ENCODE measurements around the gene ARL1. TPM values are rescaled to one million over a fixed set of nuclear protein-coding genes. Genes with fewer than 3 reads are reported as not detected.

ARL1 gene
- total and polyA plus RNA-seq, 10 of the 15 experiments (the other 5 are each of a cell fraction or from before 2014, with no cell fraction given): 28.5 to 95.0 (median 65.7) TPM

GRCh38 chr12:101343893-101344292 lies 63.7 kb downstream of the ARL1 start (continued):
- TF ChIP-seq ATF2 (IDR thresholded peaks at IDR 0.05; ENCODE audit: low read length): no peak

Small RNA genes within 50 kb of the gene (small RNA-seq; reads per million reads assigned to genes)
- gene RF00019: not detected
- gene RNU6-1068P: not detected
- gene RPS27P23: not detected

Other genes starting within 250 kb of the ARL1 start
- not detected in 2 replicates for gene SLC5A8, start 197.5 kb downstream of the ARL1 start, total RNA-seq (2014; rRNA removed)
- not detected in 2 replicates for gene SLC5A8, start 197.5 kb downstream of the ARL1 start, total RNA-seq (2014; rRNA removed; fragmentation: Illumina TruSeq; extraction: Trizol)
- gene SLC5A8, start 197.5 kb downstream of the ARL1 start, total RNA-seq (2021): not detected in 2 replicates
- gene SLC5A8, start 197.5 kb downstream of the ARL1 start, polyA plus RNA-seq (2011; rRNA removed): not detected in 2 replicates
- gene SLC5A8, start 197.5 kb downstream of the ARL1 start, polyA plus RNA-seq (2014; fragmentation: Illumina TruSeq; extraction: Trizol): not detected in 2 replicates
- not detected for gene SLC5A8, start 197.5 kb downstream of the ARL1 start, polyA plus RNA-seq (2014; fragmentation: Nextera tagmentation; extraction: Ambion mirVana)
- not detected in 2 replicates for gene SLC5A8, start 197.5 kb downstream of the ARL1 start, polyA plus RNA-seq (2014; rRNA removed)
- gene SLC5A8, start 197.5 kb downstream of the ARL1 start, polyA plus RNA-seq (2016; fragmentation: Nextera tagmentation; extraction: Ambion mirVana): not detected
- 20.6 and 21.5 TPM in 2 replicates for gene UTP20, start 127.7 kb downstream of the ARL1 start, total RNA-seq (2014; rRNA removed)
- 25.2 and 25.6 TPM in 2 replicates for gene UTP20, start 127.7 kb downstream of the ARL1 start, total RNA-seq (2014; rRNA removed; fragmentation: Illumina TruSeq; extraction: Trizol)
- 20.0 and 21.6 TPM in 2 replicates for gene UTP20, start 127.7 kb downstream of the ARL1 start, total RNA-seq (2021)
- gene UTP20, start 127.7 kb downstream of the ARL1 start, polyA plus RNA-seq (2011; rRNA removed): 18.5 and 22.0 TPM in 2 replicates
- 19.7 and 22.4 TPM in 2 replicates for gene UTP20, start 127.7 kb downstream of the ARL1 start, polyA plus RNA-seq (2014; fragmentation: Illumina TruSeq; extraction: Trizol)
- gene UTP20, start 127.7 kb downstream of the ARL1 start, polyA plus RNA-seq (2014; fragmentation: Nextera tagmentation; extraction: Ambion mirVana): 1 to 10 TPM; 3.6 to 4.0 TPM
- gene UTP20, start 127.7 kb downstream of the ARL1 start, polyA plus RNA-seq (2014; rRNA removed): 11.3 and 13.6 TPM in 2 replicates
- 10 to 100 TPM; 11.6 to 14.8 TPM for gene UTP20, start 127.7 kb downstream of the ARL1 start, polyA plus RNA-seq (2016; fragmentation: Nextera tagmentation; extraction: Ambion mirVana)
- gene SPIC, start 67.6 kb upstream of the ARL1 start, total RNA-seq (2014; rRNA removed): 0.11 TPM in 1 of 2 replicates, not detected in the other
- gene SPIC, start 67.6 kb upstream of the ARL1 start, total RNA-seq (2014; rRNA removed; fragmentation: Illumina TruSeq; extraction: Trizol): 0.36 TPM in 1 of 2 replicates, not detected in the other
- gene SPIC, start 67.6 kb upstream of the ARL1 start, total RNA-seq (2021): 0.29 TPM in 1 of 2 replicates, not detected in the other
- gene SPIC, start 67.6 kb upstream of the ARL1 start, polyA plus RNA-seq (2011; rRNA removed): 2.2 TPM in 2 replicates
- gene SPIC, start 67.6 kb upstream of the ARL1 start, polyA plus RNA-seq (2014; fragmentation: Illumina TruSeq; extraction: Trizol): not detected in 2 replicates
- under 1 TPM; 0.07 to 0.14 TPM for gene SPIC, start 67.6 kb upstream of the ARL1 start, polyA plus RNA-seq (2014; fragmentation: Nextera tagmentation; extraction: Ambion mirVana)
- not detected in 2 replicates for gene SPIC, start 67.6 kb upstream of the ARL1 start, polyA plus RNA-seq (2014; rRNA removed)
- gene SPIC, start 67.6 kb upstream of the ARL1 start, polyA plus RNA-seq (2016; fragmentation: Nextera tagmentation; extraction: Ambion mirVana): under 1 TPM in 1 of 2 experiments, not detected in 1; 0.21 TPM
- not detected in 2 replicates for gene MYBPC1, start 187.2 kb upstream of the ARL1 start, total RNA-seq (2014; rRNA removed)
- not detected in 2 replicates for gene MYBPC1, start 187.2 kb upstream of the ARL1 start, total RNA-seq (2014; rRNA removed; fragmentation: Illumina TruSeq; extraction: Trizol)
- not detected in 2 replicates for gene MYBPC1, start 187.2 kb upstream of the ARL1 start, total RNA-seq (2021)
- not detected in 2 replicates for gene MYBPC1, start 187.2 kb upstream of the ARL1 start, polyA plus RNA-seq (2011; rRNA removed)
- gene MYBPC1, start 187.2 kb upstream of the ARL1 start, polyA plus RNA-seq (2014; fragmentation: Illumina TruSeq; extraction: Trizol): not detected in 2 replicates
- gene MYBPC1, start 187.2 kb upstream of the ARL1 start, polyA plus RNA-seq (2014; fragmentation: Nextera tagmentation; extraction: Ambion mirVana): not detected
- gene MYBPC1, start 187.2 kb upstream of the ARL1 start, polyA plus RNA-seq (2014; rRNA removed): not detected in 2 replicates
- gene MYBPC1, start 187.2 kb upstream of the ARL1 start, polyA plus RNA-seq (2016; fragmentation: Nextera tagmentation; extraction: Ambion mirVana): not detected

Data from GM12878 (cell line).